T-cell (primary cell): ENCODE data around the gene YIPF5. TPM values are rescaled to one million over a fixed set of nuclear protein-coding genes. Genes with fewer than 3 reads are reported as not detected.

Source experiments
- ATAC-seq, 4 experiments: fragments of 200-7000 bp in 3 of 4; fragments of 150-1000 bp in 1 of 4; cut with Tn5 transposase; replicated peaks in 1 of 4; 1 replicate in 3 of 4; 2 replicates in 1 of 4; pipeline ENCODE4 v1.10.0; 2021; ENCODE audit warnings: moderate library complexity in 3 of 4, mild to moderate bottlenecking in 2 of 4, moderate number of reproducible peaks in 1 of 4
- CTCF ChIA-PET, 2 donors: fragments of 300-600 bp; sonication (Branson Sonifier 250); formaldehyde crosslinking; loops; one replicate each; lab custom pipeline; 2022; ENCODE audit warnings: antibody characterized with exemption in 2 of 2; lab: Charles Lee
- POLR2A ChIA-PET, 2 donors: fragments of 300-600 bp; sonication (Branson Sonifier 250); formaldehyde crosslinking; loops; one replicate each; lab custom pipeline; 2022; ENCODE audit warnings: antibody characterized with exemption in 2 of 2; lab: Charles Lee
- DNase-seq, 35 experiments: peaks; one replicate each; pipeline versions ENCODE4 v3.0.0 to v3.0.0-alpha.2; 2013 to 2023
- H3K27ac ChIP-seq: one replicate; pipeline ENCODE4 v1.5.1; 2013; ENCODE audit warnings: low read length
- H3K27me3 ChIP-seq, 2 experiments: replicated peaks in 1 of 2; 1 replicate in 1 of 2; 2 replicates in 1 of 2; pipeline versions ENCODE4 v1.6.1 to v1.7.0; 2013; ENCODE audit warnings: low read length in 1 of 2, mixed read lengths in 1 of 2; ENCODE audit not compliant: control insufficient read depth in 2 of 2, insufficient read depth in 2 of 2; ENCODE audit errors: extremely low read depth in 1 of 2
- H3K36me3 ChIP-seq, 2 donors: 1 replicate in 1 of 2; 2 replicates in 1 of 2; pipeline versions ENCODE4 v1.6.1 to v1.7.0; 2013; ENCODE audit warnings: low read length in 1 of 2; ENCODE audit not compliant: control insufficient read depth in 2 of 2, insufficient read depth in 1 of 2; ENCODE audit errors: extremely low read depth in 1 of 2
- H3K4me1 ChIP-seq, 2 experiments: 1 replicate in 1 of 2; 2 replicates in 1 of 2; pipeline versions ENCODE4 v1.6.1 to v1.7.0; 2013; ENCODE audit warnings: low read length in 2 of 2, mixed read lengths in 1 of 2; ENCODE audit not compliant: insufficient read depth in 2 of 2, control insufficient read depth in 1 of 2; ENCODE audit errors: extremely low read depth in 1 of 2
- H3K4me3 ChIP-seq, 2 donors: 1 replicate in 1 of 2; 2 replicates in 1 of 2; pipeline versions ENCODE4 v1.5.1 to v1.7.0; 2013; ENCODE audit warnings: mild to moderate bottlenecking in 2 of 2, low read length in 1 of 2, moderate library complexity in 1 of 2; ENCODE audit not compliant: control insufficient read depth in 1 of 2; ENCODE audit errors: extremely low read depth in 1 of 2
- H3K9me3 ChIP-seq: 2 replicates; pipeline ENCODE4 v1.7.0; 2013
- H3K27ac Mint-ChIP-seq, 2 donors: one replicate each; pipeline ENCODE4 v1.8.0; 2020 to 2021; ENCODE audit warnings: mild to moderate bottlenecking in 2 of 2, mixed read lengths in 2 of 2
- H3K27me3 Mint-ChIP-seq, 2 donors: one replicate each; pipeline ENCODE4 v1.8.0; 2021 to 2022; ENCODE audit warnings: mixed read lengths in 2 of 2
- H3K36me3 Mint-ChIP-seq: one replicate; pipeline ENCODE4 v1.8.0; 2021; ENCODE audit warnings: mixed read lengths
- H3K4me1 Mint-ChIP-seq, 3 donors: one replicate each; pipeline ENCODE4 v1.8.0; 2020 to 2022; ENCODE audit warnings: mixed read lengths in 3 of 3, mild to moderate bottlenecking in 1 of 3
- H3K4me3 Mint-ChIP-seq, 3 donors: one replicate each; pipeline ENCODE4 v1.8.0; 2020 to 2022; ENCODE audit warnings: mild to moderate bottlenecking in 3 of 3, mixed read lengths in 3 of 3, moderate library complexity in 3 of 3
- H3K9me3 Mint-ChIP-seq, 3 donors: one replicate each; pipeline ENCODE4 v1.8.0; 2020 to 2022; ENCODE audit warnings: mixed read lengths in 3 of 3
- WGBS: methylation state at CpG from one replicate; pipeline ENCODE4 v1.1.5; 2013; ENCODE audit warnings: missing lambda C conversion rate; ENCODE audit not compliant: insufficient coverage; 5-methylcytosine and 5-hydroxymethylcytosine counted together
- total RNA-seq, 35 experiments: library from RNA in 6 of 35; stranded (reverse) in 6 of 35; fragments of 120-200 nt in 1 of 35; gene quantifications; one replicate each; pipeline versions ENCODE4 v1.2.1 to v1.2.4 and lab custom pipeline; 2013 to 2026

Gene YIPF5
- total RNA-seq, 5 donors from 2014 or later (not counting 1 experiment from before 2014, with no cell fraction given): 32.8 to 47.1 (median 41.2) TPM

GRCh38 chr5:144128844-144129243 lies 41.6 kb downstream of the YIPF5 start:
- H3K4me3 Mint-ChIP-seq: no peak overlapping the region
- POLR2A ChIA-PET: no interaction called here
- Histone ChIP-seq H3K27ac (no peak overlapping the region), H3K9me3 (no peaks in the 10 kb centered on the region), H3K36me3 (no peaks in the 10 kb centered on the region), H3K27me3 (peaks cover 0 to 4% of the 10 kb centered on the region in 2 experiments), H3K4me1 (no peaks in the 10 kb centered on the region), H3K4me3 (no peak overlapping the region)
- H3K9me3 Mint-ChIP-seq: no peaks in the 10 kb centered on the region
- DNase-seq: no peak
- H3K27ac Mint-ChIP-seq: no peak overlapping the region
- CTCF ChIA-PET: interaction anchor here in 1 of 2 donors (0.6 kb wide), 1 partner anchor 299 kb away, joined by 3 read pairs; no protein-coding TSS in a partner anchor
- no peaks in the 10 kb centered on the region for H3K36me3 Mint-ChIP-seq
- 81% methylated on average over 3 of the region's 4 CpGs for WGBS
- peaks cover 3 to 5% of the 10 kb centered on the region in 2 donors for H3K27me3 Mint-ChIP-seq
- no peaks in the 10 kb centered on the region for H3K4me1 Mint-ChIP-seq
- no peak for ATAC-seq

- peaks cover 3 to 5% of the 10 kb centered on the region in 2 donors for H3K27me3 Mint-ChIP-seq
- no peak overlapping the region for H3K4me3 ChIP-seq
- H3K36me3 Mint-ChIP-seq: no peaks in the 10 kb centered on the region
- ChIA-PET CTCF (interaction anchor here in 1 of 2 donors (0.6 kb wide), 1 partner anchor 902 kb away, joined by 3 read pairs; no protein-coding TSS in a partner anchor), POLR2A (interaction anchor here in 1 of 2 donors (0.5 kb wide), 1 partner anchor 73 kb away, joined by 3 read pairs; no protein-coding TSS in a partner anchor)
- no peak overlapping the region for H3K4me3 Mint-ChIP-seq
- no peaks in the 10 kb centered on the region for H3K4me1 Mint-ChIP-seq
- no peaks in the 10 kb centered on the region for H3K9me3 ChIP-seq
- peaks cover 0 to 7% of the 10 kb centered on the region in 2 experiments for H3K27me3 ChIP-seq
- no peaks in the 10 kb centered on the region for H3K36me3 ChIP-seq
- no peak overlapping the region for H3K27ac ChIP-seq
- WGBS: 91% methylated on average over 3 of the region's 4 CpGs
- ATAC-seq (no peak), DNase-seq (no peak)
- H3K4me1 ChIP-seq: no peaks in the 10 kb centered on the region
- H3K27ac Mint-ChIP-seq: no peak overlapping the region
- no peaks in the 10 kb centered on the region for H3K9me3 Mint-ChIP-seq
These were observed 43.8 kb downstream of the YIPF5 start for GRCh38 chr5:144126707-144127106.

- Histone ChIP-seq H3K36me3 (no peaks in the 10 kb centered on the region), H3K4me1 (no peaks in the 10 kb centered on the region), H3K4me3 (no peak overlapping the region), H3K9me3 (no peaks in the 10 kb centered on the region), H3K27ac (no peak overlapping the region), H3K27me3 (peaks cover 0 to 7% of the 10 kb centered on the region in 2 experiments)
- 100% methylated on average over 1 of the region's 4 CpGs for WGBS
- ChIA-PET POLR2A (no interaction called here), CTCF (no interaction called here)
- no peaks in the 10 kb centered on the region for H3K4me1 Mint-ChIP-seq
- H3K27me3 Mint-ChIP-seq: peaks cover 3 to 5% of the 10 kb centered on the region in 2 donors
- H3K27ac Mint-ChIP-seq: no peak overlapping the region
- no peak overlapping the region for H3K4me3 Mint-ChIP-seq
- ATAC-seq (no peak), DNase-seq (no peak)
- no peaks in the 10 kb centered on the region for H3K36me3 Mint-ChIP-seq
- peaks cover 0 to under 1% (median 0%) of the 10 kb centered on the region in 3 donors for H3K9me3 Mint-ChIP-seq
These were observed 45.2 kb downstream of the YIPF5 start for GRCh38 chr5:144125163-144125726.

GRCh38 chr5:144122641-144123040 lies 47.8 kb downstream of the YIPF5 start:
- Mint-ChIP-seq H3K27me3 (peaks cover 2 to 5% of the 10 kb centered on the region in 2 donors), H3K9me3 (peaks cover 0 to 2% (median 0%) of the 10 kb centered on the region in 3 donors), H3K4me3 (no peak overlapping the region), H3K36me3 (no peaks in the 10 kb centered on the region), H3K4me1 (no peaks in the 10 kb centered on the region), H3K27ac (no peak overlapping the region)
- ATAC-seq (no peak), DNase-seq (no peak)
- ChIA-PET POLR2A (no interaction called here), CTCF (interaction anchor here (0.6 to 0.7 kb wide), 2 partner anchors 79 to 1236 kb away, joined by 3 read pairs; no protein-coding TSS in a partner anchor)
- Histone ChIP-seq H3K4me1 (no peaks in the 10 kb centered on the region), H3K9me3 (no peaks in the 10 kb centered on the region), H3K27me3 (peaks cover 0 to 7% of the 10 kb centered on the region in 2 experiments), H3K27ac (no peak overlapping the region), H3K4me3 (no peak overlapping the region), H3K36me3 (no peaks in the 10 kb centered on the region)
- WGBS: no CpG with 5 or more reads among the region's 3 CpGs

DNA sequence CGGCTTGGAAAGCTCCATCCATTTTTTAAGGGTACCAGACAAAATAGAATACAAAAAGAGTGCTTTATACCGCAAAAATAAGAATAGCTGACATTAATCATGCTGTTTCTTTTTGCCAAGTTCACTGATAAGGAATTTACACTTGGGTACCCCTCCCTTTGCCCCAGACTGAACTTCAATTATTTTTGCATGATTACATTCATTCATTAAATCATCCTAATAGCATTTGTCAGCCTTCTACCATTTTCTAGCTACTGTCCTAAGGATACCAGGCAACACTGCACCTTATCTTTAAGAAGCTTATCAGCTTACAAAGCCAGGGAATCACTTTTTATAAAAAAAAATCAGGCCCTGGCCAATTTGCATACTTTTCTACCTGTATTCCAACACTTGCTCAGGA lies 48.4 kb downstream of the YIPF5 start:
- ATAC-seq (no peak), DNase-seq (no peak)
- H3K9me3 Mint-ChIP-seq: peaks cover 0 to 2% (median 0%) of the 10 kb centered on the region in 3 donors
- H3K27me3 ChIP-seq: peaks cover 0 to 7% of the 10 kb centered on the region in 2 experiments
- no peaks in the 10 kb centered on the region for H3K4me1 ChIP-seq
- H3K36me3 ChIP-seq: no peaks in the 10 kb centered on the region
- H3K4me3 Mint-ChIP-seq: no peak overlapping the region
- H3K27me3 Mint-ChIP-seq: peaks cover 2 to 5% of the 10 kb centered on the region in 2 donors
- H3K9me3 ChIP-seq: no peaks in the 10 kb centered on the region
- H3K4me1 Mint-ChIP-seq: no peaks in the 10 kb centered on the region
- no peaks in the 10 kb centered on the region for H3K36me3 Mint-ChIP-seq
- CTCF ChIA-PET: interaction anchor here in 1 of 2 donors (0.6 to 1.0 kb wide), 3 partner anchors 9 to 93 kb away, joined by 3 to 4 read pairs (median 3); no protein-coding TSS in a partner anchor
- H3K27ac ChIP-seq: no peak overlapping the region
- H3K4me3 ChIP-seq: no peak overlapping the region
- POLR2A ChIA-PET: no interaction called here
- 83% methylated on average over 2 of the region's 2 CpGs for WGBS
- no peak overlapping the region for H3K27ac Mint-ChIP-seq

DNA sequence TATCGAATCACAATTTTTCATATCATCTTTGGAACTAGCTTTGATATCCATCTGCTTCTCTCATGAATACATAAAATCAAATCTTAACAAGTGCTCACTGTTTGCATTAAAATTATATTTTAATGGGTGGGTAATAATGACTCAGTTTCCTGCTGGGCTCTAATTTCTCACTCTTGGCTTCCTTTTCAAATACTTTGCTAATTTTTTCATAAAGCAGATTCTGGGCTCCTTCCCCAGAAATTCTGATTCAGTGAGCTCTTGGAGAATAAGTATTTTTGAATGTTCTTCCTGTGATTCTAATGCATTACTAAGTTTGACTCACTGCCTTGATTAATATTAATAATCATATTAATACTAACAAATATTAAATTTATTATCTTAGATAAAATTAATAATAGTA lies 48.9 kb downstream of the YIPF5 start:
- H3K4me3 Mint-ChIP-seq: no peak overlapping the region
- no peaks in the 10 kb centered on the region for H3K36me3 ChIP-seq
- peaks cover 0 to 2% (median 0%) of the 10 kb centered on the region in 3 donors for H3K9me3 Mint-ChIP-seq
- H3K27me3 Mint-ChIP-seq: peaks cover 2 to 5% of the 10 kb centered on the region in 2 donors
- H3K36me3 Mint-ChIP-seq: no peaks in the 10 kb centered on the region
- H3K4me1 ChIP-seq: no peaks in the 10 kb centered on the region
- H3K4me3 ChIP-seq: no peak overlapping the region
- no peaks in the 10 kb centered on the region for H3K4me1 Mint-ChIP-seq
- no peak overlapping the region for H3K27ac ChIP-seq
- no peak overlapping the region for H3K27ac Mint-ChIP-seq
- ATAC-seq: no peak
- no peaks in the 10 kb centered on the region for H3K9me3 ChIP-seq
- no CpG with 5 or more reads among the region's 1 CpG for WGBS
- peaks cover 0 to 7% of the 10 kb centered on the region in 2 experiments for H3K27me3 ChIP-seq
- DNase-seq: no peak
- ChIA-PET CTCF (interaction anchor here in 1 of 2 donors (0.6 to 1.0 kb wide), 2 partner anchors 9 to 92 kb away, joined by 3 to 4 read pairs; no protein-coding TSS in a partner anchor), POLR2A (no interaction called here)
